Measurements from ENCODE around the gene KCNA1.

- TF ChIP-seq CTCF (conservative IDR thresholded peaks at IDR 0.05 in 1 of 2, IDR thresholded peaks at IDR 0.05 in 1 of 2; ENCODE audit: extremely low read depth in 1 of 2, insufficient read depth in 1 of 2, low read depth in 1 of 2, low read length in 2 of 2) (no peak), EZH2 (IDR thresholded peaks at IDR 0.05; ENCODE audit: borderline replicate concordance, low read length) (no peak)
Observed at GRCh38 chr12:4951083-4951482, 41.4 kb downstream of the KCNA1 start.

Data from mammary epithelial cell (primary cell).